ENCODE data around the gene CREB5.

DNA sequence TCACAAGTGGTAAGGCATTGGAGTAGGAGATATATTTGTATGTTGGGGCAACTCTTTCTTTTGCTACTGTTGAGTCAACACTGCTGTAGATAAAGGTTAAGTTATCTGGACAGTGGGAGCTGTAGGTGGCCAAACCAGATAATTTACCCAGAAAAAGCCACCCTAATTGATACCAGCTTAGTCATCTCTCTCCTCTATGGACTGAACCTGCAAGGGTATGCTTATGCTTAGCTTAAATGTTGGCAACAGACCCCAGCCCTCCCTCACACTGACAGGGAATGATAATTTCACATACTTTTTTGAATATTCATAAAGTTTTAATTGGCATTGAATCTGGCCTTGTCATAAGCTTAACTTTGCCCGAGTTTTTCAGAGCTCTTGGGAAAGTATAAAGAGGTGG, 66.3 kb downstream of the CREB5 start:
- TF ChIP-seq, protein P1, sequence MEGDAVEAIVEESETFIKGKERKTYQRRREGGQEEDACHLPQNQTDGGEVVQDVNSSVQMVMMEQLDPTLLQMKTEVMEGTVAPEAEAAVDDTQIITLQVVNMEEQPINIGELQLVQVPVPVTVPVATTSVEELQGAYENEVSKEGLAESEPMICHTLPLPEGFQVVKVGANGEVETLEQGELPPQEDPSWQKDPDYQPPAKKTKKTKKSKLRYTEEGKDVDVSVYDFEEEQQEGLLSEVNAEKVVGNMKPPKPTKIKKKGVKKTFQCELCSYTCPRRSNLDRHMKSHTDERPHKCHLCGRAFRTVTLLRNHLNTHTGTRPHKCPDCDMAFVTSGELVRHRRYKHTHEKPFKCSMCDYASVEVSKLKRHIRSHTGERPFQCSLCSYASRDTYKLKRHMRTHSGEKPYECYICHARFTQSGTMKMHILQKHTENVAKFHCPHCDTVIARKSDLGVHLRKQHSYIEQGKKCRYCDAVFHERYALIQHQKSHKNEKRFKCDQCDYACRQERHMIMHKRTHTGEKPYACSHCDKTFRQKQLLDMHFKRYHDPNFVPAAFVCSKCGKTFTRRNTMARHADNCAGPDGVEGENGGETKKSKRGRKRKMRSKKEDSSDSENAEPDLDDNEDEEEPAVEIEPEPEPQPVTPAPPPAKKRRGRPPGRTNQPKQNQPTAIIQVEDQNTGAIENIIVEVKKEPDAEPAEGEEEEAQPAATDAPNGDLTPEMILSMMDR (conservative IDR thresholded peaks at IDR 0.05; ENCODE audit: low read depth, low read length), result no peak
- TF ChIP-seq EZH2phosphoT487 (IDR thresholded peaks at IDR 0.05; ENCODE audit: borderline replicate concordance, low read length), result no peak
- no peak for TF ChIP-seq EZH2 (IDR thresholded peaks at IDR 0.05; ENCODE audit: low read length, unreplicated experiment)

Measured in PC-3 (cell line).